Choroid plexus epithelial cell (primary cell): ENCODE measurements around the gene VPS13D.

ENCODE experiments used
- DNase-seq: peaks from one replicate; pipeline ENCODE4 v3.0.0-alpha.2; 2010; ENCODE audit warnings: low read depth
- H3K4me3 ChIP-seq: 2 replicates; pipeline ENCODE4 v1.5.1; 2011; ENCODE audit warnings: low read depth, mild to moderate bottlenecking, control low read depth, low read length, moderate library complexity
- TF ChIP-seq, protein P1 (sequence below): conservative IDR thresholded peaks from 2 replicates; pipeline ENCODE4 v1.5.1; 2011; ENCODE audit warnings: low read depth, mild to moderate bottlenecking, control low read depth, inconsistent platforms, low read length, moderate library complexity

Gene VPS13D

DNA sequence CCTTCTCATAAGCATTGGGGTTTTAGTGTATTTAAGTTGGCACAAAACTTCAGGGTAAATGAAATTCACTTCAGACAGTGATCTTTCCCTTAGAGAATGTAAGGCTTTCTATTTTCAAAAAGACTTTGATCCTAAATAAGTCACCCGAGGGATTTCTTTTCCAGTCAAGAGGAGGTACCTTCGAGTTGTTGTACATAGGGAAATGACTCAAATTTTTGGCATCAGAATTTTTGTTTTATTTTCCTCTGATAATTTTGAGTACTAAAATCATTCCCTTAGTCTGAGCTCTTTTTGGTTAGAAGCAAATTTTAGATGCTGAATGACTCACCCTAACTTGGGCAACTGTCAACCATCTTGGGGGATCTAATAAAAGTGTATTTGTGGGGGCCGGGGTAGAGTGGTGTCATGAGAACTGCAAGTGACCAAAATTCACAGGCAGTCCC lies 194.3 kb downstream of the VPS13D start:
- TF ChIP-seq, protein P1, sequence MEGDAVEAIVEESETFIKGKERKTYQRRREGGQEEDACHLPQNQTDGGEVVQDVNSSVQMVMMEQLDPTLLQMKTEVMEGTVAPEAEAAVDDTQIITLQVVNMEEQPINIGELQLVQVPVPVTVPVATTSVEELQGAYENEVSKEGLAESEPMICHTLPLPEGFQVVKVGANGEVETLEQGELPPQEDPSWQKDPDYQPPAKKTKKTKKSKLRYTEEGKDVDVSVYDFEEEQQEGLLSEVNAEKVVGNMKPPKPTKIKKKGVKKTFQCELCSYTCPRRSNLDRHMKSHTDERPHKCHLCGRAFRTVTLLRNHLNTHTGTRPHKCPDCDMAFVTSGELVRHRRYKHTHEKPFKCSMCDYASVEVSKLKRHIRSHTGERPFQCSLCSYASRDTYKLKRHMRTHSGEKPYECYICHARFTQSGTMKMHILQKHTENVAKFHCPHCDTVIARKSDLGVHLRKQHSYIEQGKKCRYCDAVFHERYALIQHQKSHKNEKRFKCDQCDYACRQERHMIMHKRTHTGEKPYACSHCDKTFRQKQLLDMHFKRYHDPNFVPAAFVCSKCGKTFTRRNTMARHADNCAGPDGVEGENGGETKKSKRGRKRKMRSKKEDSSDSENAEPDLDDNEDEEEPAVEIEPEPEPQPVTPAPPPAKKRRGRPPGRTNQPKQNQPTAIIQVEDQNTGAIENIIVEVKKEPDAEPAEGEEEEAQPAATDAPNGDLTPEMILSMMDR, result no peak
- DNase-seq, result peak; percentile 68

GRCh38 chr1:12424793-12425192 lies 195.0 kb downstream of the VPS13D start:
- TF ChIP-seq, protein P1, result no peak
- no peak for DNase-seq
- H3K4me3 ChIP-seq, result no peak overlapping the region

More for the DNA sequence above, 194.3 kb downstream of the VPS13D start:
- H3K4me3 ChIP-seq, result no peak overlapping the region

GRCh38 chr1:12426030-12426429 lies 196.2 kb downstream of the VPS13D start:
- DNase-seq, result no peak
- TF ChIP-seq, protein P1, result no peak
- H3K4me3 ChIP-seq, result no peak overlapping the region

DNA sequence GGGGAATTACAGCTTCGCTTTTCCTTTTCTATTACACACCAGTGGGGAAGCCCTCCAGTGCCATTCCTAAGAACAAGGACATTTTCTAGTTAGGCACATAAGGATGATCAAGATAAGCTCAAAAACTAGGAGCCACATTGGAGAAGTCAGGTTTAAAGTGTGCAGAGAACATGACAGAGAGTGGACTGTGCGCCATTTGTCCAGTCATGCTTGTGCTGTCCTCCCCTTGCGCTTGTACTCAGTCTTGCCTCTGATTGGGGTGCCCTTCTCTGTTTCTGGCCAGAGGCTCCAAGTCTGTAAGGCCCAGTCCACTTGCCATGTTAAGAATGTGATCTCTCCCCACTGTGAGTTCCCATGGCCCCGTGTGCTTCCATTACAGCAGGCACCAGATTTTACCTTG lies 198.5 kb downstream of the VPS13D start:
- TF ChIP-seq, protein P1, result no peak
- H3K4me3 ChIP-seq, result no peak overlapping the region
- DNase-seq, result no peak

DNA sequence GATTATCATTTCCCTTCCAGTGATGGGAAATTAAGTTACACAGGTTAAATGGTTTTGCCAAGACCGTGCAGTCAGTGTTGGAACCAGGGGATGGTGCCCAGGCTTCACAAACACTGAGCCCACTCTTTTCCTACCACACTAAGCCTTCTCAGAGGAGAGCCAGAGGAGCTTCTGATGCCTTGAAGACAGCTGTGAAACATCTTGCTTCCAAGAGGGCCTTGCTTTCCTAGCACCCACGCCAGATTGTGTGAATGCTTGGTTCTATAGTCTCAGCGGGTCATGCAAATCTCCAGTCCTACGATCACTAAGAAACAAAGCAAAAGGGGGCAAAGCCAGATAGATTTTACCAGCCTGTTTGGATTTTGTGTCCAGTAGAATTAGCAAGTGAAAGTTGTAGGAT lies 200.7 kb downstream of the VPS13D start:
- DNase-seq, result no peak
- H3K4me3 ChIP-seq, result no peak overlapping the region
- TF ChIP-seq, protein P1, result no peak

- no peak overlapping the region for H3K4me3 ChIP-seq
- no peak for DNase-seq
- TF ChIP-seq, protein P1, result no peak
These were observed 203.1 kb downstream of the VPS13D start for GRCh38 chr1:12432897-12433296.

DNA sequence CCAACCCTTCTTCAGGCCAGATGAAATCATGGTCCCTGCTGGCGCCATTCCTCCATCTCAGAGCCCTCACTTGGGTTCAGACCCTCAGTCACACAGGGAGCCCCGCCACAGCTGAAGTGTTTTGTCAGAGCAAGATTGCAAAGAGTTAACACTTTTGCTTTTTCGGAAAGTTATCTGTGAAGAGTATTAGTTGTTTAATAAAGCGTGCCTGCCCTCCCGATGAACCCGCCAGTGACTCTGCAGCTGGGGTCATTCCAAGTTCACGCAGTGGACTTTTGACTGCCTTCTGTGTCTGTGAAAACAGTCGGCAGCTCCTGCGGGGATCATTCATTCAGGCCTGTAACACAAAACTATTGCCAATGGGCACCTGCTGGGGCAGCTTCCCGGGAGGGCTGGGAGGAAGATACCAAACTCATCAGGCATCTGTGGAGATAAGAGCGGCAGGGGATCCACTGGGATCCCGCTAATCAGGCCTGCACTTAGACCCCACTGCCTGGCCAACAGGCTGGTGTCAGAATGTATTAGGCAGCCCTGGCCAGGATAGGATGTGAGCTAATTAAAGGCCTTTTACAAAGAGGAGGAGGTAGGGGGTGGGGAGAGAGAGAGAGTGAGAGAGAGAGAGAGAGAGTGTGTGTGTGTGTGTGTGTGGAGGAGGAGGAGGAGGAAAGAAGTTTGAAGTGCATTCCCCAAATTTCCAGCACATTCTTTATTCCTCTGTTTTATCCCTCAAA lies 203.7 kb downstream of the VPS13D start:
- DNase-seq, result peak; percentile 94
- no peak overlapping the region for H3K4me3 ChIP-seq
- TF ChIP-seq, protein P1, result no peak
